NCI-H2171 (cell line): ENCODE results near the gene ZNG1A.
"Not testable (repeated sequence)": the region's sequence is repeated elsewhere in the genome, so short reads cannot be mapped to it uniquely, and the experiment has no call there.

Experiments
- DNase-seq: peaks from one replicate; lab custom pipeline; 2025; lab: John Stamatoyannopoulos, UW

Gene ZNG1A

GRCh38 chr9:178970-179383 is at the start of gene ZNG1A:
ZNG1A (minus strand) TSS chr9:179056; CDS start chr9:178969, 87 bp downstream.
- peak; percentile 91 for DNase-seq

- DNase-seq = no peak
Measured at GRCh38 chr9:227860-228259, 49.0 kb upstream of the ZNG1A start.

DNA sequence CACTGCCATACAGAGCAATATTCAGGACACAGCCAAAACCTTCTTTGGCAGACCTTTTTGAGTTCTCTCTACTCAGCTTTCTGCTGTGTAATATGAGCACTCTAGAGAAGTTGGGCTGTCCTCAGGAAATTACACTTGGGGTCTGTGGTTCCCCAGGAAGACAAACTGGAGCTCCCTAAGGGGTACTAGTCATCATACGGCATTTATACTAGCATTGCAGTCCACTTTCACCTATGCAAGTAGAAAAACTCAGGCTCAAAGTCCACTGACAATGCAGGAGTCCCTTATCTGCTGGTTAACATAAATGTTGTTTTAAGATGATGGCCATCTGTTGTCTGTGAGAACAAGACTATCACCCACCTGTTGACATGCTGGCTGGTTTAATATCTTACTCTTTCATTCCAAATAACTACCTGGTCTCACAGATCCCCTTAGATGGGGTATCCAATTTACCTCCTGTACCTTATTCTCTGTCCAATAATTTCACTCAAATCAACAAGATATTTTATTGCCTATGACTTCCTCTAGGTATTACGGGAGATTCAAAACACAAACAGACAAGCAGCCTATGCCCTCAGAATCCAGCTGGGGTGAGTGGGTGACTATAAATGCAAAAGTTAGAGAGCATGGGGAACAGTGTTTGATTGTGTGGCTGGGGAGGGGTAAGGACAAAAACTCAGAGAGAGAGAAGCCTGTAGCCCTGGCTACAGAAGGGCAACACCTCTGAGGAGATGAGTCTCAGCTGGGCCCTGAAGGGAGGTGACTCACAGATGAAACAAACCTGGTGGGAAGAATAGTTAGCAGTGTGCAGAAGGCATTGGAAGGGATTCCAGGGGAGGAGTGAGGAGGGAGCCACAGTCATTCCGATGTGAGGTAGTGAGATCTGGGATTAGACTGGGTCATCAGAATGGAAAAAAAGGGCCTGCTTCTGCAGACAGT is 46.0 kb upstream of the ZNG1A start:
- no peak for DNase-seq

DNA sequence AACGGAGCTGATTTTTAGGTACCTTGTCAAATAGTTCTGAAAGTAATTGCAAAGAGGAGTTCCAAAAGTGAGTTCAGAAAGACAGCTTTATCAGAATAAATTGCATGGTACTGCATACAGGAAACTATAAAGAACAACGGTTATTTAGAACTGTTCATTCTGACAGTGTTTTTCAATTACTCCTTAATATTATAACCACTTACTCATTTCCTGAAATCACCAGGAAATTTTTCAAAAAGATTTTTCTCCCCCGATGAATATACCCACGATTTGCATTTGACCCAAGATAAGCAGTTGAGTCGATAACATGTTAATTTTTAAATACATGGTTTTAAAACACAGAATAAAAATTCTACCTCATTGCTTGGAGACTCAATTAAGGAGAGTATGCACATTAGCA is 45.2 kb upstream of the ZNG1A start:
- DNase-seq = no peak

GRCh38 chr9:223152-223551 is 44.3 kb upstream of the ZNG1A start:
- DNase-seq = no peak

GRCh38 chr9:221989-222776 is 43.3 kb upstream of the ZNG1A start:
- DNase-seq = no peak

DNA sequence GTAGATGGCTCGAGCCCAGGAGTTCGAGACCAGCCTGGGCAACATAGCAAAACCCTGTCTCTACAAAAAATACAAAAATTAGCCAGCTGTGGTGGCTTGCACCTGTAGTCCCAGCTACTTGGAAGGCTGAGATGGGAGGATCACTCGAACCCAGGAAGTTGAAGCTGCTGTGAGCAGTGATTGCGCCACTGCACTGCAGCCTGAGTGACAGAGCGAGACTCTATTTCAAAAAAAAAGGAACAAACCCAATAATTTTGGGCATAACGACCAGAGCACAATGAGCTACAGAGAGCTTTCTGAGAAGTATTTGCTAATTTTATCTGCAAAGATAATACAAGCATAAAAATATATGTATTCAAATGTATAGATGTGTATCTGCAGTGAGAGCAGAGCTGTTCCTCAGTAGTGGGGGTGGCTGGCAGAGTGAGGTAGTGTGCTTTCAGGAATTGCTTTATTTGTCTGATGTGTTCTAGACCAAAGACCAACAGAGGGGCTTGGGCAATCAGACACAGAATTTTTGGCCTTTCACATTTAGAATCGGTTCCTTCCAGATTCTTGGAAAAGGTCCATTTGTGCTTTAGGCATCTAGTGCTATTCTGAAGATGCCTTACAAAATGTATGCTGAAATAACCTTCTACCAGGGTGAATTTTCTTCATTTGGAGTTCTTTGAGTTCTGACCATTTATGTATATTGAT is 41.0 kb upstream of the ZNG1A start:
- DNase-seq = no peak

DNA sequence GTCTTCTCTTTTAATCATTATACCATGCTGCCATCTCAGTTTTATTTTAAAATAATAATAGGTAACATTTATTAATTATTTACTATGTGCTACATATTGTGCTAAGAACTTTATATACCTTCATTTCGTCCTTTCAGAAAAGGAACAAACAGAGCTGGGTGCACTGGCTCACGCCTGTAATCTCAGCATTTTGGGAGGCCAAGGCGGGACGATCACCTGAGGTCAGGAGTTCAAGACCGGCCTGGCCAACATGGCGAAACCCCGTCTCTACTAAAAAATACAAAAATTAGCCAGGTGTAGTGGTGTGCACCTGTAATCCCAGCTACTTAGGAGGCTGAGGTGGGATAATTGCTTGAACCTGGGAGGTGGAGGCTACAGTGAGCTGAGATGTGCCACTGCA is 40.2 kb upstream of the ZNG1A start:
- not testable (repeated sequence) for DNase-seq

DNA sequence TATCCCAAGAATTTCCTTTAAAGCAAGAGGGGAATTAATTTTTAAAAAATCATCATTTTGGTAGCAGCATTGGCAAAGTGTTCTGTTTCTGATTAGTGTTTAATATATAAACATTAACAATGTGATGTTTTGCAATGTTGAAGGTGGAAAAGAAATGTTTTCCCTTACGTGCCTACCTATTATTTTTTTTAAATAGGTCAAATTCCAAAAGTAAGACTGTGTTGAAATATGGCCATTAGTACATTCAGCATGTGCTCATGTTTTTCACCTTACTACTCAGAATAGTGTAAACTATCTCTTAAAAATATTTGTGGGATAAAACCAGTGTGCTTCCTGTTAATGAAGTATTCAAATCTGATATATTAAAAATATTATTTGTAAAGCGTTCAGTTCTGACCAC is 39.1 kb upstream of the ZNG1A start:
- no peak for DNase-seq

DNA sequence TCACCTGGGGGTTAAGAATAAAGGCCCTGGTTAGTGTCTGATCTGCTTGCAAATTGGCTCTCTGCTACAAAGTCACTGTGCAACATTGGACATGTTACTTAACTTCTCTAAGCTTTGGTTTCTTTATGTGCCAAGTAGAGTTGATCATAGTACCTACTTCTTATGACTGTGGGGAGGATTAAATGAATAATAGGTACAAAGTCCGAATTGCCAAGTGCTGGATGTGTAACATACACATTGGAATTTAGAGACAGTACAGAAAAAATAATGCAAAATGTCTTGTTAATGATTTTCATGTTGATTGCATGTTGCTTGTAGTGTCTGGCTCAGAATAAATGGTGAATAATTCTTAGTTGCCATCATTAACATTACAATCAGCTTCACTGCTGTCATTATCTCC is 38.0 kb upstream of the ZNG1A start:
- DNase-seq = no peak

GRCh38 chr9:215631-216155 is 36.8 kb upstream of the ZNG1A start:
- DNase-seq = no peak

DNA sequence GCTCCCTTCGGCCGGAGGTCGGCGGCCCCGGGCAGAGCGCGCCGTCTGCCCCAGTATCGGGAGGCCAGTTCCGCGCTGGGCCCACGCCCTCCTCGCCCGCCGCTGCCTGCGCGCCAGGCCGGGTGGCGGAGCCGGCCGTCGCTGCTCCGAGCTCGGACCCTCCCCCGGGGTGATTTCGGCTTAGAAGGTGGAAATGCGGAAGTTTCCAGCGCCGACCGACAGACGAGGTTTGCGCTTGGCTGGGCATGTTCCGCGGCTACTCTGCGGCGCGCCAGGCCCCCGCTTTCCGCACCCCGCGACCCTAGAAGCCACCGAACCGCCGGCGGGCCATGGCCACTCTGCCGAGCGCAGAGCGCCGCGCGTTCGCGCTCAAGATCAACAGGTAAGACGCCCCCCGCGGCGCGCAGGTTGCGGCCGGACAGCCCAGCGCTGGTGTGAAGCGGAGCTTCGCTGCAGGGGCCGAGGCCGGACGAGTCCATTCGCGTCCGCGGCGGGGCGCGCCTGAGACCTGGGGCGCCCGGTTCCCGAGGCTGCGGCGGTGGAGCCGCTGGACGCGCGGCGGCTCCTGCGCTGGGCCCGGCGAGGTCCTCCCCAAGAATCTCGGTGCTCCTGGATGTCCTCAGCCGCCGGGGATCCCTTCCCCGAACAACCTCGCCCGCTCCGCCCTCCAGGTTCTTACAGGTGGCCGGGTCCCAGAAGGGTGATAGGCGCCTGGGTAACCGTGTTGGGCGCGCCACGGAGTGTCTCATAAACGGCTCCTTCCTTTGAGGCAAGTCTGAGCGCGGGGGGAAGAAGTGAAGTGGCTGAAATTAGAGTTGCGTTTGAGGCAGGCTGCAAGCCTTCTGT is 36.0 kb upstream of the ZNG1A start, which contains the start of gene DOCK8:
DOCK8 (plus strand) TSS at position 218 of the 846 bp plus-strand sequence; CDS start at position 330, 112 bp downstream.
- DNase-seq = peak; percentile 14

DNA sequence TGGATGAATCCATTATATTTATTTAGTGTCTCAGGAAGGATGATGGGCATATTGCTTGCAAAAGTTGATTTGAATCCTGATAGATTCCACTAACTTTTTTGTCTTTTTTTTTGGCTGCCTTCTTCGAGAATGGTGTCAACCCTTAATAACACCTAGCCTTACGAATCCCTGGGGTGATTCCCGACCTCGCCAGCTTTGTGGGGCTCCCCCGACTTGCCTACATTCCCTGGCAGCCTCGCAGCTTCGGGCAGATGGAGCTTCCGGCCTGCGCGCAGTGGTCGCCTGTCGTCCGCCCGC is 35.4 kb upstream of the ZNG1A start:
- no peak for DNase-seq

GRCh38 chr9:213901-214300 is 35.0 kb upstream of the ZNG1A start:
- not testable (repeated sequence) for DNase-seq

DNA sequence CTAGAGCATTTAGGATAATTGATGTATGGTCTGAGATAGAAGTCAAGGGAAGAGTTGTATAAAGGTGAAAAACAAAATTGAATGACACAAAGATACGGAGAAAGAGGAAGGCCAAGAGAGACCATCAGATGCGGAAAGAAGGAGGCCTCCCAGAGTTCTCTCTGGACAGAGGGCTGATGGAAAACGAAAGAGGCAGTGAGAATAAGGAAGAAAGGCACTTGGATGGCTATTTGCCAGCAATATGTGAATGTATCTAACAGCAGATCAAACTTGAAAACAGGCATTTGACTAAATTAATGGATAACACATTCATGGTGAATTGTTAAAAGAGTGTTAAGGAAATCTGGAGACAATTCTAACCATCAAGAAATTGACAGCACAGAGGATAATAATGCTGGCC is 33.4 kb upstream of the ZNG1A start:
- DNase-seq = no peak

GRCh38 chr9:211557-211956 is 32.7 kb upstream of the ZNG1A start:
- no peak for DNase-seq

GRCh38 chr9:211036-211435 is 32.2 kb upstream of the ZNG1A start:
- DNase-seq = no peak

DNA sequence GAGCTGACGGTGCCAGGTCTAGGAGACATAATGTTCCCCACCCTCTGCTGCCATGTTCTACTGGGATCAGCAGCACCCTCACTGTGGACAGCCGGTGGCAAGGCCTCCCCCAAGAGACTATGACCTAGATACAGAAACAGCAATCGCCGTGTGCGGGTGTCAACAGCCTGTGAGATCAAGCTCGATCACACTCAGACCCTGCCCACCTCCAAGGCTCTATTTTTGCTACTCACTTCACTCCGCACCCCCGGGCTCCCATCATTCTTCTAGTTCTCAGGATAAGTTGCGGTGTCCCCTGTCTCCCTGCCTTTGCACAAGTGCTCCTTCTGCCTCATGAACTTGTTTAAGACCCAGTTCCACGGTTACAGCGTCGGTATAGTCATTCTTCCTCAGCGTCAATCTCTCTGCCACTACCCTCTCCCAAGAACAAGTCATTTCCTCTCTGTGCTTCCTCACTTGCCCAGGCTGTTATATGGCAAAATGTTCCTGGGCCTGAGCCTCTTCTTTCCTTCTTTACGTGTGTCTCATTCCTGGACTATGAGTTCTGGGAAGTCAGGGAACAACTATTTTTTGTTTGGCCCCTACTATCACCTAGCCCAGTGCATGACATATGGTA is 30.4 kb upstream of the ZNG1A start:
- DNase-seq = no peak

- DNase-seq = no peak
Measured at GRCh38 chr9:206481-206880, 27.6 kb upstream of the ZNG1A start.

- not testable (repeated sequence) for DNase-seq
Measured at GRCh38 chr9:199601-200000, 20.7 kb upstream of the ZNG1A start.
